KMS-11 (cell line): ENCODE measurements around the gene RBFOX2.

Source experiments
- H2AFZ ChIP-seq: fragments of 200-600 bp; sonication (generic); 2 replicates; pipeline ENCODE4 v1.6.1; 2016; ENCODE audit warnings: antibody characterized with exemption, mixed run types, low read depth
- H3K27ac ChIP-seq: fragments of 200-600 bp; sonication (generic); 2 replicates; pipeline ENCODE4 v1.6.1; 2016; ENCODE audit warnings: mild to moderate bottlenecking, mixed run types
- H3K27me3 ChIP-seq: fragments of 200-600 bp; sonication (generic); 2 replicates; pipeline ENCODE4 v1.6.1; 2017; ENCODE audit warnings: mild to moderate bottlenecking, low read depth, mixed run types, moderate library complexity; ENCODE audit not compliant: insufficient read depth
- H3K36me3 ChIP-seq: fragments of 200-600 bp; sonication (generic); 2 replicates; pipeline ENCODE4 v1.6.1; 2017; ENCODE audit warnings: mild to moderate bottlenecking, mixed run types; ENCODE audit not compliant: insufficient read depth
- H3K4me1 ChIP-seq: fragments of 200-600 bp; sonication (generic); 2 replicates; pipeline ENCODE4 v1.6.1; 2016; ENCODE audit warnings: mild to moderate bottlenecking, low read depth, mixed run types; ENCODE audit not compliant: poor library complexity, severe bottlenecking
- H3K4me2 ChIP-seq: fragments of 200-600 bp; sonication (generic); 2 replicates; pipeline ENCODE4 v1.7.0; 2016; ENCODE audit warnings: mild to moderate bottlenecking, mixed run types
- H3K4me3 ChIP-seq: fragments of 200-600 bp; sonication (generic); IDR thresholded peaks from 2 replicates; pipeline ENCODE4 v1.6.1; 2017; ENCODE audit warnings: low read depth, low read length, mixed read lengths; ENCODE audit not compliant: insufficient read depth
- H3K79me2 ChIP-seq: fragments of 200-600 bp; sonication (generic); 2 replicates; pipeline ENCODE4 v1.6.1; 2016; ENCODE audit warnings: low read depth, mixed run types; ENCODE audit not compliant: insufficient read depth
- H3K9ac ChIP-seq: fragments of 200-600 bp; sonication (generic); 2 replicates; pipeline ENCODE4 v1.6.1; 2016; ENCODE audit warnings: mild to moderate bottlenecking, mixed run types
- H4K20me1 ChIP-seq: fragments of 200-600 bp; sonication (generic); 2 replicates; pipeline ENCODE4 v1.6.1; 2016; ENCODE audit warnings: mild to moderate bottlenecking, mixed run types; ENCODE audit not compliant: insufficient read depth
- CTCF ChIP-seq: fragments of 200-600 bp; sonication (generic); conservative IDR thresholded peaks from 2 replicates; pipeline ENCODE4 v1.6.1; 2017; ENCODE audit warnings: low read depth, mild to moderate bottlenecking, antibody characterized with exemption, low read length, moderate library complexity, mixed read lengths

RBFOX2 gene

GRCh38 chr22:35841907-35842518 is 186.6 kb downstream of the RBFOX2 start:
- Histone ChIP-seq H3K27ac (no peak overlapping the region), H3K9ac (no peak overlapping the region), H3K4me1 (peaks cover 45% of the 10 kb centered on the region), H4K20me1 (no peaks in the 10 kb centered on the region), H3K4me2 (0 out of 2 replicates have a peak overlapping the region, but pooled peaks have one; percentile 9), H3K36me3 (no peaks in the 10 kb centered on the region), H3K27me3 (no peaks in the 10 kb centered on the region), H2AFZ (no peak overlapping the region), H3K79me2 (no peaks in the 10 kb centered on the region), H3K4me3 (no peak overlapping the region)
- no peak for TF ChIP-seq CTCF

- Histone ChIP-seq H3K36me3 (no peaks in the 10 kb centered on the region), H2AFZ (peak overlapping the region; percentile 42; the same call in 1 of the 2 replicates), H3K4me3 (no peak overlapping the region), H4K20me1 (no peaks in the 10 kb centered on the region), H3K4me1 (peaks cover 58% of the 10 kb centered on the region), H3K27ac (no peak overlapping the region; the same call in 1 of the 2 replicates), H3K4me2 (peak overlapping the region; percentile 76), H3K27me3 (no peaks in the 10 kb centered on the region), H3K9ac (peak overlapping the region; percentile 17; the same call in 1 of the 2 replicates), H3K79me2 (no peaks in the 10 kb centered on the region)
- TF ChIP-seq CTCF: no peak
Measured at GRCh38 chr22:35840302-35840739, 188.3 kb downstream of the RBFOX2 start.

- Histone ChIP-seq H2AFZ (peak overlapping the region; percentile 42; the same call in 1 of the 2 replicates), H3K4me1 (peaks cover 60% of the 10 kb centered on the region), H3K79me2 (no peaks in the 10 kb centered on the region), H3K36me3 (no peaks in the 10 kb centered on the region), H3K27me3 (no peaks in the 10 kb centered on the region), H3K27ac (peak overlapping the region; percentile 35; the same call in 1 of the 2 replicates), H4K20me1 (no peaks in the 10 kb centered on the region), H3K4me3 (no peak overlapping the region), H3K4me2 (peak overlapping the region; percentile 76), H3K9ac (peak overlapping the region; percentile 17; the same call in 1 of the 2 replicates)
- TF ChIP-seq CTCF: no peak
Measured at GRCh38 chr22:35839841-35840301, 188.8 kb downstream of the RBFOX2 start.

- no peak for TF ChIP-seq CTCF
- Histone ChIP-seq H3K9ac (no peak overlapping the region), H3K36me3 (no peaks in the 10 kb centered on the region), H2AFZ (no peak overlapping the region), H3K79me2 (no peaks in the 10 kb centered on the region), H3K27me3 (no peaks in the 10 kb centered on the region), H3K4me2 (peak overlapping the region; percentile 76; the same call in 1 of the 2 replicates), H3K4me1 (peaks cover 60% of the 10 kb centered on the region), H3K27ac (no peak overlapping the region; the same call in 1 of the 2 replicates), H3K4me3 (no peak overlapping the region), H4K20me1 (no peaks in the 10 kb centered on the region)
Measured at GRCh38 chr22:35838855-35839576, 189.6 kb downstream of the RBFOX2 start.
